Thyroid gland (tissue), 4 donors: Measurements from ENCODE around the gene MAML1.

Experiments
- POLR2A ChIP-seq, 2 donors: fragments of 450-650 bp; IDR thresholded peaks; one replicate each; pipeline ENCODE4 v1.6.1; 2017; ENCODE audit warnings: antibody characterized with exemption in 2 of 2, mild to moderate bottlenecking in 2 of 2, moderate library complexity in 1 of 2
- TF ChIP-seq, protein P1 (sequence below), 6 experiments: fragments of 200-600 bp in 3 of 6; fragments of 450-650 bp in 3 of 6; sonication (generic) in 3 of 6; IDR thresholded peaks; one replicate each; pipeline ENCODE4 v1.5.1; 2016 to 2019; ENCODE audit warnings: antibody characterized with exemption in 6 of 6, mild to moderate bottlenecking in 2 of 6, inconsistent platforms in 1 of 6, moderate library complexity in 1 of 6

GRCh38 chr5:179800696-179801201, 68.1 kb downstream of the MAML1 start:
- TF ChIP-seq, protein P1, sequence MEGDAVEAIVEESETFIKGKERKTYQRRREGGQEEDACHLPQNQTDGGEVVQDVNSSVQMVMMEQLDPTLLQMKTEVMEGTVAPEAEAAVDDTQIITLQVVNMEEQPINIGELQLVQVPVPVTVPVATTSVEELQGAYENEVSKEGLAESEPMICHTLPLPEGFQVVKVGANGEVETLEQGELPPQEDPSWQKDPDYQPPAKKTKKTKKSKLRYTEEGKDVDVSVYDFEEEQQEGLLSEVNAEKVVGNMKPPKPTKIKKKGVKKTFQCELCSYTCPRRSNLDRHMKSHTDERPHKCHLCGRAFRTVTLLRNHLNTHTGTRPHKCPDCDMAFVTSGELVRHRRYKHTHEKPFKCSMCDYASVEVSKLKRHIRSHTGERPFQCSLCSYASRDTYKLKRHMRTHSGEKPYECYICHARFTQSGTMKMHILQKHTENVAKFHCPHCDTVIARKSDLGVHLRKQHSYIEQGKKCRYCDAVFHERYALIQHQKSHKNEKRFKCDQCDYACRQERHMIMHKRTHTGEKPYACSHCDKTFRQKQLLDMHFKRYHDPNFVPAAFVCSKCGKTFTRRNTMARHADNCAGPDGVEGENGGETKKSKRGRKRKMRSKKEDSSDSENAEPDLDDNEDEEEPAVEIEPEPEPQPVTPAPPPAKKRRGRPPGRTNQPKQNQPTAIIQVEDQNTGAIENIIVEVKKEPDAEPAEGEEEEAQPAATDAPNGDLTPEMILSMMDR (IDR thresholded peaks at IDR 0.05), result no peak
- no peak for TF ChIP-seq POLR2A (IDR thresholded peaks at IDR 0.05)
